ENCODE data around the gene EFHC2.

Gene EFHC2, protein sequence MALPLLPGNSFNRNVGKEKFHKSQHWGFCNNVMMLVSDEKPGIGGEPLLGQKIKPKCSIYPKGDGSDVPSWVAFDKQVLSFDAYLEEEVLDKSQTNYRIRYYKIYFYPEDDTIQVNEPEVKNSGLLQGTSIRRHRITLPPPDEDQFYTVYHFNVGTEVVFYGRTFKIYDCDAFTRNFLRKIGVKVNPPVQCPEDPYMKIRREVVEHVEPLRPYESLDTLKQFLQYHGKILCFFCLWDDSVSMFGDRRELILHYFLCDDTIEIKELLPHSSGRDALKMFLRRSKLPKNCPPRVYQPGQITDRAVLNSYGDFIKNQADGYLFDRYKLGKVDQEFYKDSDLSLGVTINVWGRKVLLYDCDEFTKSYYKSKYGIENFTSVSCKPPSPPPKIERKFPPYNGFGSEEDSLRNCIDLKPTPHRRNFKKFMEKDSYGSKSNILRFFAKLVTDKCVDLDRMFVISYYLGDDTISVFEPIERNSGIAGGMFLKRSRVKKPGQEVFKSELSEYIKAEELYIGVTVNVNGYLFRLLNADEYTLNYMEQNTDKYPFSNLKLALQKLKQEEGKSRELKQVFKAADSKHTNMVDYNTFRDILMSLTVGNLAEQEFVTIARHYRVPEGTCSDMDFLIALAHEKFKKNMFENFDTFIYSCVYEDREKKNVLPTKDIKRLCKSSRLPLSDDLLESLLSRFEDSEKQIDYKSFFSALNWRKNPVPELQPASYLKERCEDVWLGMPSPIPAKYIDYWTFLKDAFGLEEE

DNA sequence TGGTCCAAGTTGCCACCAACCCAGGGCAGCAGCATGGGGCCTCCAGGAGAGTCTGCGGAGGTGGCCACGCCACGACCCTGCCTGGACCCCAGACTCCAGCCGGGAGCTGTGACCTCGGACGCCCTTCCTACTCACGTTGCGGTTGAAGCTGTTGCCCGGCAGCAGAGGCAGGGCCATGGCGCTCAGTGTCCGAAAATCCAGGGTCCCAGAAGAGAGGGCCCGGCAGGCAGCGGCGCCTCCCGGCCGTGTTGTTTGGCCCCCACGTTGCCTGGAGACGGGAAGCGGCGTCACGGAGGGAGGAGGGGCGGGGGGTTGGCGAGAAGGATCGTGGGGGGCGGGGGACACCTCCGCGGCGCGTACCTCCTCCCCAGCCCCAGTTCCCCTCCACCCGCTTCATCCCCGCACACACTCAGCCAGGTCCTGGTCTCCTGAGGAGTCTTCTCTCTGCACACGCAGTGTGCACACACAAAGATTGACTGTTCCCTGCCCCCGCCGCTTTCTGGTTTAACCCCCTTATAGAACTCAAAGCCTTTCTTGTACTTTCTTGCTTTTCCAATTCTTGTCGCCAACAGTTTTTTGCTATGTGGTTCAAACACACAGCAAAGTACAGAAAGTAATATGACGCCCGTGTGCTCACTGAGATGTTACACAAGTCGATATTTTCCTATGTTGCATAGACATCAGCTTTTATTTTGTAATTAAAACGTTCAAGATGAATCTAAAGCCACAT is at the start of gene EFHC2:
EFHC2 (minus strand) TSS at position 261 of the 730 bp plus-strand sequence; CDS start at position 177, 84 bp downstream.
- peak within 1 kb of the TSS; percentile 84 for H3K27ac Mint-ChIP-seq
- ATAC-seq = no peak
- peaks cover 13% of the 10 kb centered on the region for H3K4me1 Mint-ChIP-seq
- no peaks in the 10 kb centered on the region for H3K27me3 Mint-ChIP-seq
- H3K9me3 Mint-ChIP-seq = no peaks in the 10 kb centered on the region
- no peaks in the 10 kb centered on the region for H3K36me3 Mint-ChIP-seq
- peak within 1 kb of the TSS; percentile 78 for H3K4me3 Mint-ChIP-seq

- Mint-ChIP-seq H3K27me3 (no peaks in the 10 kb centered on the region), H3K4me1 (no peaks in the 10 kb centered on the region), H3K27ac (no peak overlapping the region), H3K9me3 (peaks cover 2% of the 10 kb centered on the region), H3K36me3 (no peaks in the 10 kb centered on the region), H3K4me3 (no peak overlapping the region)
- no peak for ATAC-seq
Measured at GRCh38 chrX:44392767-44393166, 49.3 kb upstream of the EFHC2 start.

- Mint-ChIP-seq H3K27me3 (no peaks in the 10 kb centered on the region), H3K9me3 (no peaks in the 10 kb centered on the region), H3K4me3 (no peak overlapping the region), H3K4me1 (no peaks in the 10 kb centered on the region), H3K27ac (no peak overlapping the region), H3K36me3 (no peaks in the 10 kb centered on the region)
- no peak for ATAC-seq
Measured at GRCh38 chrX:44384688-44385338, 41.3 kb upstream of the EFHC2 start.

DNA sequence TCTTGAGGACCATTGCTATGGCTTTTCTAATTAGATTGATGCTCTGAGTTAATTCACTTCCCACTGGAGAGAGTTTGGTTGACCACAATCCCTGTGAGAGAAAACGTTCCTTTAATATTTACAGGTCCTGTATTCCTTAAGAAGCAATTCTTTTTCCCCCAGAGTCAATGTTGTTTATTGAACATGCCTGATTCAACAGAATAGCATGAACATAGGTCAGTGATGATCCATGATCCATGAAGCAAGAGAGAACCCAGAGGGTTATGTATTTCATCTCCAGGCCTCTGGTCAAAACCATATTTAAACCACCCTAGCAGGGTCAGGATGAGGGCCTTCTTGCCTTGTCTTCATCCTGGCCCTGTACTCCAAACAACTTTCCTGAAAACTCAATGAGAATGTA is 39.4 kb upstream of the EFHC2 start:
- H3K36me3 Mint-ChIP-seq = no peaks in the 10 kb centered on the region
- no peaks in the 10 kb centered on the region for H3K9me3 Mint-ChIP-seq
- no peak overlapping the region for H3K27ac Mint-ChIP-seq
- no peak overlapping the region for H3K4me3 Mint-ChIP-seq
- no peaks in the 10 kb centered on the region for H3K4me1 Mint-ChIP-seq
- H3K27me3 Mint-ChIP-seq = no peaks in the 10 kb centered on the region
- ATAC-seq = no peak

- Mint-ChIP-seq H3K27ac (no peak overlapping the region), H3K4me3 (no peak overlapping the region), H3K9me3 (no peaks in the 10 kb centered on the region), H3K4me1 (no peaks in the 10 kb centered on the region), H3K36me3 (no peaks in the 10 kb centered on the region), H3K27me3 (no peaks in the 10 kb centered on the region)
- ATAC-seq = no peak
Measured at GRCh38 chrX:44352758-44353157, 9.3 kb upstream of the EFHC2 start.

DNA sequence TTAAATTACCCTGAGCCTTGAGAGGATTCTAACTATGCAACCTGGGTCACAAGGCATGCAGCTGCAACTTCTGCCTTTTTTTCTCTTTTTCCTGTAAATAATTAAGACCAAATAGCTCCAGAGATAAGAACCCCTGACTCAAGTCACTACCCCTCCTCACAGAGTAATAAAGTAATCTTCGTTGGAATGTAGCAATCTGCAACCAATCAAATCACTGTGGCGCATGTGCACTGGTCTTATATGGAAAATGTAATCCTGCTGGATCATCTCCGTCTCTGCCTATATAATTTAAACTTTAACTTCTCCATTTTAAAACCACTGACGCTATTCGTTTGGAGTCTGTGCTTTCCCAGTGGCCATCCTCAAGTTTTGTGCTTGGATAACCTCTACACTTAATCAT is 6.1 kb upstream of the EFHC2 start:
- no peak for ATAC-seq
- no peak overlapping the region for H3K27ac Mint-ChIP-seq
- no peak overlapping the region for H3K4me3 Mint-ChIP-seq
- no peaks in the 10 kb centered on the region for H3K27me3 Mint-ChIP-seq
- H3K4me1 Mint-ChIP-seq = peaks cover 6% of the 10 kb centered on the region
- H3K36me3 Mint-ChIP-seq = no peaks in the 10 kb centered on the region
- no peaks in the 10 kb centered on the region for H3K9me3 Mint-ChIP-seq

DNA sequence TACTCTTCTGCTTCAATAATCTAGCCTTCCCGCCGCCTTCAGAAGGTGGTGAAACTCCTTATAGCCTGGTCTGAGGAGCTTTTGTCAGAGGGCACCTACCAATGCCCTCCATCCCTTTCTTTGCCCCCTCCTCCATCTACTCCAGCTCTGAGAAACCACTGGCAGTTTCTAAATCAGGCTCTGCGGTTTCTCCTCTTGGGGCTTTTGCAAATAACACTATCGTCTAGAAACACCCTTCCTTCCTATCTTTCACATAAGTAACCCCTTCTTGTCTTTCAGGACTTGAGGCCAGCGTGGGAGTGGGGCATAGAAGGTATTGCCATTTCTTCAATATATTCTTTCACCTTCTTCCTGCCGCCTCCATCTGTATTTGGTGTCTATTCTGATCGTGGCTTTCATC is 1.2 kb upstream of the EFHC2 start:
- H3K4me1 Mint-ChIP-seq = peaks cover 13% of the 10 kb centered on the region
- no peaks in the 10 kb centered on the region for H3K9me3 Mint-ChIP-seq
- no peaks in the 10 kb centered on the region for H3K36me3 Mint-ChIP-seq
- H3K27me3 Mint-ChIP-seq = no peaks in the 10 kb centered on the region
- H3K4me3 Mint-ChIP-seq = peak overlapping the region; percentile 78
- H3K27ac Mint-ChIP-seq = peak overlapping the region; percentile 84
- ATAC-seq = no peak

DNA sequence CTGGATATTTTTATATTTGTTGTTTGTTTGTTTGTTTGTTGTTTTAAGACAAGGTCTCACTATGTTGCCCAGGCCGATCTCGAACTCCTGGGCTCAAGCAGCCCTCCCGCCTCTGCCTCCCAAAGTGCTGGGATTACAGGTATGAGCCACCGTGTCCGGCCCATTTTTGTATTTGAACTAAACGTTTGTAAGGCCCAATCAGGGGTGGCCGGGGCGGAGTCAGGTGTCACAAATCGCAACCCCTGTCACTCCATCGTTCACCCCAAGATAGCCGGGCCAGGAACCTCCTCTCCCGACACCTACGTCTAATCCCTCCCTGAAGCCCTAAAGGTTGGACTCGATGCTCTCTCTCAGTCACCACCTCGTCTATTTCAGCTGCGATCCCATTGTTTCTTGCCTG is 722 bp upstream of the EFHC2 start:
- peak; percentile 47 for ATAC-seq
- Mint-ChIP-seq H3K4me1 (peaks cover 13% of the 10 kb centered on the region), H3K27me3 (no peaks in the 10 kb centered on the region), H3K36me3 (no peaks in the 10 kb centered on the region), H3K9me3 (no peaks in the 10 kb centered on the region), H3K4me3 (peak overlapping the region; percentile 78), H3K27ac (peak overlapping the region; percentile 84)

DNA sequence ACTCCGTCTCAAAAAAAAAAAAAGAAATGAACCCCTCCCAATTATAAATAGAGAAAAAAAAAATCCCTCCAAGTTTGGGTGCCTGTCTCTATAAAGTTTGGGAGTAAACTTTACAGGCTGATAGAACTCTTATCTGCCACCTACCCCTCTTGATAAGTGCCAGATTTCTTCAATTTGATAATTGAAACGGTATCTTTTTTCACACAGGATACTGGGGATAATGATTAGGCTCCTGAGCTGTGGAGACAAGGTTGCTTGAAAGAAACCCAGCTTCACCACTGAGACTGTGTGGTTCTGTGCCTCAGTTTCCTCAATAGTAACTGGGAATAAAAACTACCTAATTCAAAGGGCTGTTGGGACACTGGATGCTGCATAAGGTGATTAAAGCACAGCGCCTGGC is 606 bp downstream of the EFHC2 start:
- Mint-ChIP-seq H3K27ac (no peak overlapping the region), H3K4me3 (peak overlapping the region; percentile 78), H3K36me3 (no peaks in the 10 kb centered on the region), H3K9me3 (no peaks in the 10 kb centered on the region), H3K27me3 (no peaks in the 10 kb centered on the region), H3K4me1 (peaks cover 13% of the 10 kb centered on the region)
- no peak for ATAC-seq

- no peak overlapping the region for H3K4me3 Mint-ChIP-seq
- ATAC-seq = no peak
- no peaks in the 10 kb centered on the region for H3K27me3 Mint-ChIP-seq
- no peaks in the 10 kb centered on the region for H3K36me3 Mint-ChIP-seq
- H3K27ac Mint-ChIP-seq = no peak overlapping the region
- no peaks in the 10 kb centered on the region for H3K9me3 Mint-ChIP-seq
- H3K4me1 Mint-ChIP-seq = no peaks in the 10 kb centered on the region
Measured at GRCh38 chrX:44338361-44338760, 5.1 kb downstream of the EFHC2 start.

DNA sequence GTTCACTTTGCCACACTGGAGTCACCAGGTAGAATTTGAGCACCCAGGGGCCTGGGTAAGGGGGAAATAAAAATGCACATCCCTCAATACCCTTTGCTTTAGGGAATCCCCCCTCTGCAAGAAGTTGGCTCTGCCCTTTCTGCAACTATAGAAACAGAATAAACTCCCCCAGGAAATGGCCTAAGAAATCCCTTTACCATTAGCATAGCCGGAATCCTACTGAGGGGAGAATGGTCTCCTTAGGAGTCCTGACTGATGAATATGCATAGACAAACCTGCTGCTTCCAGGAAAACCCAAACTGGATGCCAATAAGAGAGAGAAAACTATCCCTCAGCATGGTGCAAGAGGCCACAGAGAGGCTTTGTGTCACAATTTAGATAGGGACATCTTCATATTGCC is 11.0 kb downstream of the EFHC2 start:
- Mint-ChIP-seq H3K4me1 (no peaks in the 10 kb centered on the region), H3K4me3 (no peak overlapping the region)
- ATAC-seq = no peak

GRCh38 chrX:44330227-44330626 is 13.2 kb downstream of the EFHC2 start:
- H3K4me3 Mint-ChIP-seq = no peak overlapping the region
- no peaks in the 10 kb centered on the region for H3K27me3 Mint-ChIP-seq
- H3K4me1 Mint-ChIP-seq = no peaks in the 10 kb centered on the region
- ATAC-seq = no peak
- no peaks in the 10 kb centered on the region for H3K36me3 Mint-ChIP-seq
- H3K27ac Mint-ChIP-seq = no peak overlapping the region
- H3K9me3 Mint-ChIP-seq = peaks cover 3% of the 10 kb centered on the region

More for the DNA sequence above, 11.0 kb downstream of the EFHC2 start:
- Mint-ChIP-seq H3K27me3 (no peaks in the 10 kb centered on the region), H3K9me3 (peaks cover 3% of the 10 kb centered on the region), H3K27ac (no peak overlapping the region), H3K36me3 (no peaks in the 10 kb centered on the region)

- H3K27me3 Mint-ChIP-seq = no peaks in the 10 kb centered on the region
- ATAC-seq = no peak
- peaks cover 2% of the 10 kb centered on the region for H3K4me1 Mint-ChIP-seq
- no peak overlapping the region for H3K4me3 Mint-ChIP-seq
- H3K9me3 Mint-ChIP-seq = no peaks in the 10 kb centered on the region
- H3K36me3 Mint-ChIP-seq = no peaks in the 10 kb centered on the region
- no peak overlapping the region for H3K27ac Mint-ChIP-seq
Measured at GRCh38 chrX:44319550-44319949, 23.9 kb downstream of the EFHC2 start.

- no peak for ATAC-seq
- no peaks in the 10 kb centered on the region for H3K9me3 Mint-ChIP-seq
- H3K36me3 Mint-ChIP-seq = no peaks in the 10 kb centered on the region
- H3K4me3 Mint-ChIP-seq = no peak overlapping the region
- H3K27ac Mint-ChIP-seq = no peak overlapping the region
- H3K4me1 Mint-ChIP-seq = peaks cover 7% of the 10 kb centered on the region
- no peaks in the 10 kb centered on the region for H3K27me3 Mint-ChIP-seq
Measured at GRCh38 chrX:44317181-44317580, 26.3 kb downstream of the EFHC2 start.

GRCh38 chrX:44314808-44315207 is 28.7 kb downstream of the EFHC2 start:
- Mint-ChIP-seq H3K9me3 (no peaks in the 10 kb centered on the region), H3K27ac (peak overlapping the region; percentile 47), H3K36me3 (no peaks in the 10 kb centered on the region), H3K4me1 (peaks cover 7% of the 10 kb centered on the region), H3K4me3 (no peak overlapping the region), H3K27me3 (no peaks in the 10 kb centered on the region)
- ATAC-seq = no peak

Measured in stimulated activated memory B cell treated with anti-CD40 and anti-IgM and Interleukin-4, amounts not matched to agents 10 μg/mL and 1 μg/mL and 100 μg/mL, for 72 hours (primary cell).